ENCODE data around the gene ARHGAP12. TPM values are rescaled to one million over a fixed set of nuclear protein-coding genes. Genes with fewer than 3 reads are reported as not detected.

Gene ARHGAP12
- polyA plus RNA-seq, 1 of the 3 experiments (the other 2 are of a cell fraction), result 8.6 TPM

DNA sequence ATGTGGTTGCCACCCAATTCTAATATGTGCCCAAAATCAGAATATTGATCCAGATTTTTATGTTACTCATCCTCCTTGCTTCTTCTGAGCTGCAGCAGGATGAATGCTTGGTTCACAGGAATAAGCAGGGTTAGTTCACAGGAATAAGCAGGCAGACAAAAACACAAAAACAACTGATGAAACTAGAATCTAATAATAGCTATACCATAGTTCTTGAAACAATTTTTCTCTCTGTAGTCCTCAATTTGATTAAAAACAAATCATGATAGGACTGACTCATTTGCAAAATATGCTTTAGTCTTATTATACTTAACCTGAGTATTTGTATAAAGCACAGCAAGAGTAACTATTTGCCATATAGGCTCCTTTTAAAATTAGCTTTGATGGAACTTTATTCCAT lies 24.4 kb upstream of the ARHGAP12 start:
- DNase-seq, result no peak
- no peak overlapping the region for H3K9ac ChIP-seq
- TF ChIP-seq, protein P1, sequence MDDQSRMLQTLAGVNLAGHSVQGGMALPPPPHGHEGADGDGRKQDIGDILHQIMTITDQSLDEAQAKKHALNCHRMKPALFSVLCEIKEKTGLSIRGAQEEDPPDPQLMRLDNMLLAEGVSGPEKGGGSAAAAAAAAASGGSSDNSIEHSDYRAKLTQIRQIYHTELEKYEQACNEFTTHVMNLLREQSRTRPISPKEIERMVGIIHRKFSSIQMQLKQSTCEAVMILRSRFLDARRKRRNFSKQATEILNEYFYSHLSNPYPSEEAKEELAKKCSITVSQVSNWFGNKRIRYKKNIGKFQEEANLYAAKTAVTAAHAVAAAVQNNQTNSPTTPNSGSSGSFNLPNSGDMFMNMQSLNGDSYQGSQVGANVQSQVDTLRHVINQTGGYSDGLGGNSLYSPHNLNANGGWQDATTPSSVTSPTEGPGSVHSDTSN (IDR thresholded peaks at IDR 0.05), result peak; percentile 14; the same call in 1 of the 2 replicates
- TF ChIP-seq RCOR1 (IDR thresholded peaks at IDR 0.05; ENCODE audit: low read length), result no peak
- TF ChIP-seq, protein P2, sequence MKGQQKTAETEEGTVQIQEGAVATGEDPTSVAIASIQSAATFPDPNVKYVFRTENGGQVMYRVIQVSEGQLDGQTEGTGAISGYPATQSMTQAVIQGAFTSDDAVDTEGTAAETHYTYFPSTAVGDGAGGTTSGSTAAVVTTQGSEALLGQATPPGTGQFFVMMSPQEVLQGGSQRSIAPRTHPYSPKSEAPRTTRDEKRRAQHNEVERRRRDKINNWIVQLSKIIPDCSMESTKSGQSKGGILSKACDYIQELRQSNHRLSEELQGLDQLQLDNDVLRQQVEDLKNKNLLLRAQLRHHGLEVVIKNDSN (IDR thresholded peaks at IDR 0.05; ENCODE audit: borderline replicate concordance, low read depth), result no peak
- peak; percentile 27; the same call in 1 of the 2 replicates for TF ChIP-seq JUND (IDR thresholded peaks at IDR 0.05)
- TF ChIP-seq, protein P3, sequence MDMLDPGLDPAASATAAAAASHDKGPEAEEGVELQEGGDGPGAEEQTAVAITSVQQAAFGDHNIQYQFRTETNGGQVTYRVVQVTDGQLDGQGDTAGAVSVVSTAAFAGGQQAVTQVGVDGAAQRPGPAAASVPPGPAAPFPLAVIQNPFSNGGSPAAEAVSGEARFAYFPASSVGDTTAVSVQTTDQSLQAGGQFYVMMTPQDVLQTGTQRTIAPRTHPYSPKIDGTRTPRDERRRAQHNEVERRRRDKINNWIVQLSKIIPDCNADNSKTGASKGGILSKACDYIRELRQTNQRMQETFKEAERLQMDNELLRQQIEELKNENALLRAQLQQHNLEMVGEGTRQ (IDR thresholded peaks at IDR 0.05; ENCODE audit: borderline replicate concordance, low read depth, low read length), result no peak
- TF ChIP-seq, protein P4, sequence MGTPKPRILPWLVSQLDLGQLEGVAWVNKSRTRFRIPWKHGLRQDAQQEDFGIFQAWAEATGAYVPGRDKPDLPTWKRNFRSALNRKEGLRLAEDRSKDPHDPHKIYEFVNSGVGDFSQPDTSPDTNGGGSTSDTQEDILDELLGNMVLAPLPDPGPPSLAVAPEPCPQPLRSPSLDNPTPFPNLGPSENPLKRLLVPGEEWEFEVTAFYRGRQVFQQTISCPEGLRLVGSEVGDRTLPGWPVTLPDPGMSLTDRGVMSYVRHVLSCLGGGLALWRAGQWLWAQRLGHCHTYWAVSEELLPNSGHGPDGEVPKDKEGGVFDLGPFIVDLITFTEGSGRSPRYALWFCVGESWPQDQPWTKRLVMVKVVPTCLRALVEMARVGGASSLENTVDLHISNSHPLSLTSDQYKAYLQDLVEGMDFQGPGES (IDR thresholded peaks at IDR 0.05; ENCODE audit: low read depth, low read length), result no peak
- TF ChIP-seq RFX5 (IDR thresholded peaks at IDR 0.05; ENCODE audit: low read length), result no peak

DNA sequence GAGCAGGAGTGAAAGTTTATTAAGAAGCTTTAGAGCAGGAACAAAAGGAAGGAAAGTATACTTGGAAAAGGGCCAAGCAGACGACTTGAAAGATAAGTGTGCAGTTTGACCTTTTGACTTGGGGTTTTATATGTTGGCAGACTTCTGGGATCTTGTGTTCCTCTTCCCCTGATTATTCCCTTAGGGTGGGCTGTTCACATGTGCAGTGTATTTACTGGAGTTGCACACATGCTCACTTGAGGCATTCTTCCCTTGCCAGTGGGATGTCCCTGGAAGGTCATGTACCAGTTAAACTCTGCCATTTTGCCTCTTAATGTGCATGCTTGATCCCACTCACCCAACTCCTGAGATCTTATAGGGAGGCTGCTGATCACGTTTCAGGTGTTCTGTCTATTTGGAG lies 23.4 kb upstream of the ARHGAP12 start:
- Histone ChIP-seq H3K27ac (ENCODE audit: low read depth in 2 of 2, low read length in 1 of 2) (no peak overlapping the region), H3K9me3 (0 out of 2 replicates have a peak, but pooled peaks cover 3% of the 10 kb centered on the region), H3K79me2 (ENCODE audit: insufficient read depth) (no peaks in the 10 kb centered on the region), H3K4me3 (ENCODE audit: low read depth in 2 of 2, low read length in 1 of 2) (no peak overlapping the region), H3K36me3 (replicated peaks in 1 of 2; ENCODE audit: control insufficient read depth in 1 of 2, insufficient read depth in 2 of 2, low read length in 1 of 2) (no peaks in the 10 kb centered on the region), H3K27me3 (ENCODE audit: insufficient read depth) (no peaks in the 10 kb centered on the region), H3K4me1 (ENCODE audit: control insufficient read depth in 1 of 2, insufficient read depth in 2 of 2, low read depth in 1 of 2, low read length in 1 of 2) (peaks cover 0 to 4% of the 10 kb centered on the region in 2 experiments; a peak in 2 of 4 replicates), H2AFZ (ENCODE audit: low read depth) (no peak overlapping the region), H4K20me1 (ENCODE audit: insufficient read depth) (no peaks in the 10 kb centered on the region), H3K4me2 (no peak overlapping the region), H3K9ac (no peak overlapping the region), H3K9me2 (no peaks in the 10 kb centered on the region), H3F3A (replicated peaks; ENCODE audit: insufficient read depth) (no peaks in the 10 kb centered on the region)
- WGBS (ENCODE audit: low lambda C conversion rate), result 44% methylated on average over 2 of the region's 2 CpGs
- ChIA-PET CTCF (no interaction called here), POLR2A (no interaction called here)
- no peak for DNase-seq
- TF ChIP-seq POLR2AphosphoS5 (IDR thresholded peaks at IDR 0.05; ENCODE audit: low read depth, low read length) (no peak), RXRA (IDR thresholded peaks at IDR 0.05; ENCODE audit: borderline replicate concordance, low read depth) (no peak), NRF1 (IDR thresholded peaks at IDR 0.05; ENCODE audit: low read depth, low read length) (no peak), CHD2 (IDR thresholded peaks at IDR 0.05; ENCODE audit: low read length, partially characterized antibody) (no peak), MEF2A (IDR thresholded peaks at IDR 0.05; ENCODE audit: borderline replicate concordance, low read depth) (no peak), MXI1 (IDR thresholded peaks at IDR 0.05; ENCODE audit: low read depth, low read length) (no peak), NFIC (IDR thresholded peaks at IDR 0.05; ENCODE audit: borderline replicate concordance) (no peak), SIN3A (IDR thresholded peaks at IDR 0.05; ENCODE audit: borderline replicate concordance, low read depth, low read length) (no peak), EP300 (IDR thresholded peaks at IDR 0.05; ENCODE audit: borderline replicate concordance in 1 of 2, low read depth in 1 of 2, low read length in 1 of 2) (no peak)
- TF ChIP-seq, protein P1 (IDR thresholded peaks at IDR 0.05), result no peak
- TF ChIP-seq, protein P3 (IDR thresholded peaks at IDR 0.05; ENCODE audit: borderline replicate concordance, low read depth, low read length), result no peak
- TF ChIP-seq, protein P5, sequence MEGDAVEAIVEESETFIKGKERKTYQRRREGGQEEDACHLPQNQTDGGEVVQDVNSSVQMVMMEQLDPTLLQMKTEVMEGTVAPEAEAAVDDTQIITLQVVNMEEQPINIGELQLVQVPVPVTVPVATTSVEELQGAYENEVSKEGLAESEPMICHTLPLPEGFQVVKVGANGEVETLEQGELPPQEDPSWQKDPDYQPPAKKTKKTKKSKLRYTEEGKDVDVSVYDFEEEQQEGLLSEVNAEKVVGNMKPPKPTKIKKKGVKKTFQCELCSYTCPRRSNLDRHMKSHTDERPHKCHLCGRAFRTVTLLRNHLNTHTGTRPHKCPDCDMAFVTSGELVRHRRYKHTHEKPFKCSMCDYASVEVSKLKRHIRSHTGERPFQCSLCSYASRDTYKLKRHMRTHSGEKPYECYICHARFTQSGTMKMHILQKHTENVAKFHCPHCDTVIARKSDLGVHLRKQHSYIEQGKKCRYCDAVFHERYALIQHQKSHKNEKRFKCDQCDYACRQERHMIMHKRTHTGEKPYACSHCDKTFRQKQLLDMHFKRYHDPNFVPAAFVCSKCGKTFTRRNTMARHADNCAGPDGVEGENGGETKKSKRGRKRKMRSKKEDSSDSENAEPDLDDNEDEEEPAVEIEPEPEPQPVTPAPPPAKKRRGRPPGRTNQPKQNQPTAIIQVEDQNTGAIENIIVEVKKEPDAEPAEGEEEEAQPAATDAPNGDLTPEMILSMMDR (IDR thresholded peaks at IDR 0.05), result no peak
- TF ChIP-seq, protein P4 (IDR thresholded peaks at IDR 0.05; ENCODE audit: low read depth, low read length), result no peak

More for the DNA sequence above, 24.4 kb upstream of the ARHGAP12 start:
- H3K79me2 ChIP-seq (ENCODE audit: insufficient read depth), result no peaks in the 10 kb centered on the region
- H3K9me2 ChIP-seq, result no peaks in the 10 kb centered on the region
- no peak overlapping the region for H3K4me2 ChIP-seq
- no peaks in the 10 kb centered on the region for H3K27me3 ChIP-seq (ENCODE audit: insufficient read depth)
- POLR2A ChIA-PET, result no interaction called here
- H3K36me3 ChIP-seq (replicated peaks in 1 of 2; ENCODE audit: control insufficient read depth in 1 of 2, insufficient read depth in 2 of 2, low read length in 1 of 2), result no peaks in the 10 kb centered on the region
- H3F3A ChIP-seq (replicated peaks; ENCODE audit: insufficient read depth), result no peaks in the 10 kb centered on the region
- H3K4me3 ChIP-seq (ENCODE audit: low read depth in 2 of 2, low read length in 1 of 2), result no peak overlapping the region
- H3K4me1 ChIP-seq (ENCODE audit: control insufficient read depth in 1 of 2, insufficient read depth in 2 of 2, low read depth in 1 of 2, low read length in 1 of 2), result no peaks in the 10 kb centered on the region; a peak in 1 of 4 replicates
- no peak overlapping the region for H2AFZ ChIP-seq (ENCODE audit: low read depth)
- CTCF ChIA-PET, result interaction anchor here (1.1 kb wide), 1 partner anchor 40 kb away, joined by 3 read pairs; no protein-coding TSS in a partner anchor
- H3K9me3 ChIP-seq, result 0 out of 2 replicates have a peak, but pooled peaks cover 3% of the 10 kb centered on the region
- no peaks in the 10 kb centered on the region for H4K20me1 ChIP-seq (ENCODE audit: insufficient read depth)
- H3K27ac ChIP-seq (ENCODE audit: low read depth in 2 of 2, low read length in 1 of 2), result peak overlapping the region in 1 of 2 experiments; percentile 40; a peak in 1 of 4 replicates
